Osteoblast (primary cell): ENCODE results near the gene WWTR1. TPM values are rescaled to one million over a fixed set of nuclear protein-coding genes. Genes with fewer than 3 reads are reported as not detected.

Source experiments
- DNase-seq: peaks from one replicate; pipeline ENCODE4 v3.0.0; 2011; ENCODE audit warnings: low spot score, mixed read lengths; ENCODE audit not compliant: insufficient read length; ENCODE audit errors: missing footprints
- H2AFZ ChIP-seq: 2 replicates; pipeline ENCODE4 v1.6.0; 2011; ENCODE audit warnings: mild to moderate bottlenecking, low read length
- H3K27ac ChIP-seq: 2 replicates; pipeline ENCODE4 v1.5.1; 2011; ENCODE audit warnings: mild to moderate bottlenecking, low read depth, low read length, moderate library complexity
- H3K27me3 ChIP-seq: 2 replicates; pipeline ENCODE4 v1.6.0; 2012; ENCODE audit warnings: mild to moderate bottlenecking, control low read depth, inconsistent platforms, low read length, moderate library complexity; ENCODE audit not compliant: insufficient read depth
- H3K36me3 ChIP-seq: 2 replicates; pipeline ENCODE4 v1.5.1; 2011; ENCODE audit warnings: mild to moderate bottlenecking, low read length, control low read depth, moderate library complexity; ENCODE audit not compliant: insufficient read depth
- H3K4me1 ChIP-seq: 2 replicates; pipeline ENCODE4 v1.5.1; 2011; ENCODE audit warnings: mild to moderate bottlenecking, low read length, control low read depth, moderate library complexity; ENCODE audit not compliant: insufficient read depth
- H3K4me2 ChIP-seq: 2 replicates; pipeline ENCODE4 v1.6.0; 2011; ENCODE audit warnings: mild to moderate bottlenecking, low read length; ENCODE audit not compliant: insufficient read depth
- H3K4me3 ChIP-seq: fragments of 200-600 bp; sonication (generic); 3 replicates; pipeline ENCODE4 v1.5.1; 2012; ENCODE audit warnings: mild to moderate bottlenecking, low read length, inconsistent platforms; ENCODE audit not compliant: insufficient read depth
- H3K79me2 ChIP-seq: 2 replicates; pipeline ENCODE4 v1.6.0; 2012; ENCODE audit warnings: mild to moderate bottlenecking, low read length, control low read depth, inconsistent platforms; ENCODE audit not compliant: insufficient read depth
- H3K9me3 ChIP-seq: 2 replicates; pipeline ENCODE4 v1.5.1; 2011; ENCODE audit warnings: low read depth, low read length, control low read depth
- H4K20me1 ChIP-seq: 2 replicates; pipeline ENCODE4 v1.6.0; 2012; ENCODE audit warnings: mild to moderate bottlenecking, low read length, control low read depth; ENCODE audit not compliant: insufficient read depth
- total RNA-seq: library from RNA; depleted of rRNA; stranded (reverse); fragments of >200 nt; gene quantifications from 2 replicates; pipeline ENCODE4 v1.2.3, GENCODE V29; 2012
- TF ChIP-seq, protein P1 (sequence below): IDR thresholded peaks from 2 replicates; pipeline ENCODE4 v1.5.1; 2011; ENCODE audit warnings: mild to moderate bottlenecking, low read depth, low read length, moderate library complexity; ENCODE audit errors: extremely low read depth

Gene WWTR1
- total RNA-seq, 1 donor = 84.7 TPM

- Histone ChIP-seq H4K20me1 (no peaks in the 10 kb centered on the region), H3K27me3 (no peaks in the 10 kb centered on the region), H3K4me2 (no peak overlapping the region), H3K27ac (no peak overlapping the region), H2AFZ (no peak overlapping the region), H3K4me3 (no peak overlapping the region), H3K36me3 (no peaks in the 10 kb centered on the region), H3K79me2 (no peaks in the 10 kb centered on the region), H3K4me1 (peaks cover 24% of the 10 kb centered on the region), H3K9me3 (no peaks in the 10 kb centered on the region)
- TF ChIP-seq, protein P1, sequence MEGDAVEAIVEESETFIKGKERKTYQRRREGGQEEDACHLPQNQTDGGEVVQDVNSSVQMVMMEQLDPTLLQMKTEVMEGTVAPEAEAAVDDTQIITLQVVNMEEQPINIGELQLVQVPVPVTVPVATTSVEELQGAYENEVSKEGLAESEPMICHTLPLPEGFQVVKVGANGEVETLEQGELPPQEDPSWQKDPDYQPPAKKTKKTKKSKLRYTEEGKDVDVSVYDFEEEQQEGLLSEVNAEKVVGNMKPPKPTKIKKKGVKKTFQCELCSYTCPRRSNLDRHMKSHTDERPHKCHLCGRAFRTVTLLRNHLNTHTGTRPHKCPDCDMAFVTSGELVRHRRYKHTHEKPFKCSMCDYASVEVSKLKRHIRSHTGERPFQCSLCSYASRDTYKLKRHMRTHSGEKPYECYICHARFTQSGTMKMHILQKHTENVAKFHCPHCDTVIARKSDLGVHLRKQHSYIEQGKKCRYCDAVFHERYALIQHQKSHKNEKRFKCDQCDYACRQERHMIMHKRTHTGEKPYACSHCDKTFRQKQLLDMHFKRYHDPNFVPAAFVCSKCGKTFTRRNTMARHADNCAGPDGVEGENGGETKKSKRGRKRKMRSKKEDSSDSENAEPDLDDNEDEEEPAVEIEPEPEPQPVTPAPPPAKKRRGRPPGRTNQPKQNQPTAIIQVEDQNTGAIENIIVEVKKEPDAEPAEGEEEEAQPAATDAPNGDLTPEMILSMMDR = no peak
- no peak for DNase-seq
Measured at GRCh38 chr3:149496891-149497290, 160.9 kb downstream of the WWTR1 start.

DNA sequence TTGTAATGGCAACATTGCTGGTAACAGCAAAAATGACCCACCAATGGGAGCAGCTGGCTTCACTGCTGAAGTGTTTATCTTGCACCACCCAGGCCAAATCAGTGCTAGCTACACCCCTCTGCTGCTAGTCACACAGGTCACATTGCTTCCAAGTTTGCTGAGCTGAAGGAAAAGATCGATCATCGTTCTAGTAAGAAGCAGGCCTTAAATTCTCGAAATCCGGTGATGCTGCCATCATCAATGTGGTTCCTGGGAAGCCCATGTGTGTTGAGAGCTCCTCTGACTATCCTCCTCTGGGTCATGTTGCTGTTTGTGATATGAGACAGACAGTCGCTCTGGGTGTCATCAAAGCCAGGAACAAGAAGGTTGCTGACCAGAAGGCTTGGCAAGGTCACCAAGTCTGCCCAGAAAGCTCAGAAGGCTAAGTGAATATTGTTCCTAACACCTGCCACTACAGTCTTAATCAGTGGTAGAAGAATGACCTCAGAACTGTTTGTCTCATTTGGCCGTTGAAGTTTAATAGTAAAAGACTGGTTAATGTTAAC is 162.2 kb downstream of the WWTR1 start:
- Histone ChIP-seq H3K9me3 (no peaks in the 10 kb centered on the region), H2AFZ (peak overlapping the region; percentile 29), H4K20me1 (no peaks in the 10 kb centered on the region), H3K36me3 (no peaks in the 10 kb centered on the region), H3K4me3 (no peak overlapping the region), H3K4me2 (no peak overlapping the region), H3K79me2 (no peaks in the 10 kb centered on the region), H3K27ac (no peak overlapping the region), H3K27me3 (no peaks in the 10 kb centered on the region), H3K4me1 (peaks cover 13% of the 10 kb centered on the region)
- no peak for DNase-seq
- TF ChIP-seq, protein P1 = no peak

GRCh38 chr3:149494759-149495580 is 162.9 kb downstream of the WWTR1 start:
- no peaks in the 10 kb centered on the region for H3K79me2 ChIP-seq
- H3K9me3 ChIP-seq = no peaks in the 10 kb centered on the region
- no peaks in the 10 kb centered on the region for H4K20me1 ChIP-seq
- H2AFZ ChIP-seq = peak overlapping the region; percentile 29
- no peak overlapping the region for H3K4me3 ChIP-seq
- H3K4me2 ChIP-seq = peak overlapping the region; percentile 28
- TF ChIP-seq, protein P1 = no peak
- no peaks in the 10 kb centered on the region for H3K27me3 ChIP-seq
- H3K36me3 ChIP-seq = no peaks in the 10 kb centered on the region
- peak; percentile 73 for DNase-seq
- peaks cover 11% of the 10 kb centered on the region for H3K4me1 ChIP-seq
- no peak overlapping the region for H3K27ac ChIP-seq

DNA sequence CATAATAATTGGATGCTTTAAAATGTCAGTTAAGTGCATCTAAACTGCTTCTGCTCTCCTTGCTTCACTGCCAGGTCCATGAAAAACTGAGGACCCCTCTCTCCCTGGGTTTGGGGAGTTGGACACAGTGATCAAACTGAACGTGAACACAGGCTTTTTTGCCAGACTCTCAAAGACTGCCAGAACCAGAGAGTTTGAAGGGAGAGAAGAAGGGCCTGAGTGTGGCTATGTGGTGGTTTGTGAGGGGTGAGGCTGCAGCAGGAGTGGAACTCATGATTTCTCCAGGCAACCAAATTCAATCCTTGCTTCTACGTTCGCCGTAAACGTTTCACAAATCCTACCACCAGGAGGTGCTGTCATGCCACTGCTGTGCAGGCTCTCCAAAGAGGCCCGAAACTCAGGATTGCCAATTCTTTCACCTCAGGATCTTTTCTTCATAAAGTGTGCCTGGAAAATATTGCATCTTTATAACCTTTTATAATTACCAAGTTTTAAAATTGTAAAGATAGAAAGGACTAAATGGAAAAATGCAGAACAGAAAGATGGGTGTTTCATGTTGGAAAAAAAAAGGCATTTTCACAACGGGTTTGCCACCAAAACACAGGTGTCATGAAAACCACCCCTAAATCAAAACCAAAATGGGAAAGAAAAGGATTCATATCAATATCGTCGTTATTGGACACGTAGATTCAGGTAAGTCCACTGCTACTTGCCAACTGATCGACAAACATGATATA is 163.6 kb downstream of the WWTR1 start:
- H3K36me3 ChIP-seq = no peaks in the 10 kb centered on the region
- H3K4me3 ChIP-seq = no peak overlapping the region
- H2AFZ ChIP-seq = no peak overlapping the region
- no peaks in the 10 kb centered on the region for H3K27me3 ChIP-seq
- no peak overlapping the region for H3K27ac ChIP-seq
- H3K9me3 ChIP-seq = no peaks in the 10 kb centered on the region
- TF ChIP-seq, protein P1 = peak; percentile 95
- peaks cover 11% of the 10 kb centered on the region for H3K4me1 ChIP-seq
- H3K79me2 ChIP-seq = no peaks in the 10 kb centered on the region
- peak overlapping the region; percentile 31 for H3K4me2 ChIP-seq
- H4K20me1 ChIP-seq = no peaks in the 10 kb centered on the region
- peak; percentile 84 for DNase-seq
